ENCODE results near the gene KRTAP12-1. TPM values are rescaled to one million over a fixed set of nuclear protein-coding genes. Genes with fewer than 3 reads are reported as not detected.

The KRTAP12-1 gene
- total and polyA plus RNA-seq, 9 of the 15 experiments (the other 6 are each of a cell fraction or from before 2014, with no cell fraction given) = not detected

DNA sequence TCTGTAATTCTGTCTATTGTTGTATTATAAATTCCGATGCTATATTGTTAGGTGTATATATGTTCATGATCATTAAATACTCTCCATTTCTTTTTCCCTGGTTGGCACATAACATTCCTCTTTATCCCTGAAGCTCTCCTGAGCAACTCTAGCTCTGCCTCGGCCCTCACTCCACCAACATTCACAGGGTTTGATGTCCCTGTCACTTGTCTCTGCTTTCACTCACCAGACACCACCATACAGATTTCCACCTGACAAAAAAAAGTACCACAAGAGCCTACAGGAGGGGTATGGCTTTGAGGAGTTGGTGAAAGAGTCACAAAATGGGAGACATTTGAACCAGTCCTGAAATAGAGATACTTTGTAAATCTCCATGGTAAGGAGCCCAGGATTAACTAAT is 38.2 kb upstream of the KRTAP12-1 start:
- H3K4me2 ChIP-seq (ENCODE audit: insufficient read depth, low read length) = no peak overlapping the region
- H2AFZ ChIP-seq (ENCODE audit: low read depth, low read length) = no peak overlapping the region
- intact Hi-C loops (cut with micrococcal nuclease) (no loop called here), in situ Hi-C loops (cut with MboI) (no loop called here)
- peaks cover 0 to 10% of the 10 kb centered on the region in 2 experiments; a peak in 2 of 5 replicates for H3K4me1 ChIP-seq (replicated peaks in 1 of 2; ENCODE audit: control insufficient read depth in 2 of 2, insufficient read depth in 2 of 2, low read length in 2 of 2)
- H3K36me3 ChIP-seq (ENCODE audit: control insufficient read depth, insufficient read depth, low read length) = no peaks in the 10 kb centered on the region
- CTCF ChIA-PET (ENCODE audit: low intra/inter-chr PET ratio) = no interaction called here
- no TSS peak for BruUV-seq (replicated peaks)
- WGBS (ENCODE audit: insufficient coverage, low coverage, missing lambda C conversion rate) = 0% methylated on average over 2 of the region's 2 CpGs
- H4K20me1 ChIP-seq (replicated peaks; ENCODE audit: control insufficient read depth, insufficient read depth, low read length) = 0 out of 2 replicates have a peak, but pooled peaks cover 5% of the 10 kb centered on the region
- H3K27me3 ChIP-seq (ENCODE audit: control insufficient read depth in 2 of 2, insufficient read depth in 2 of 2, low read length in 2 of 2) = peaks cover 25 to 35% of the 10 kb centered on the region in 2 experiments; a peak in 4 of 5 replicates
- H3K4me3 ChIP-seq = no peak overlapping the region
- H3K79me2 ChIP-seq (ENCODE audit: control insufficient read depth, insufficient read depth, low read length) = no peaks in the 10 kb centered on the region
- ATAC-seq (no peak), FAIRE-seq (no peak), DNase-seq (ENCODE audit: extremely low read depth in 1 of 4, low spot score in 3 of 4) (no peak)
- no peak overlapping the region for H3K27ac ChIP-seq (ENCODE audit: extremely low read depth, low read depth, low read length)
- no peaks in the 10 kb centered on the region for H3K9me3 ChIP-seq (replicated peaks; ENCODE audit: control insufficient read depth, insufficient read depth, low read depth, low read length)
- TF ChIP-seq, protein P1, sequence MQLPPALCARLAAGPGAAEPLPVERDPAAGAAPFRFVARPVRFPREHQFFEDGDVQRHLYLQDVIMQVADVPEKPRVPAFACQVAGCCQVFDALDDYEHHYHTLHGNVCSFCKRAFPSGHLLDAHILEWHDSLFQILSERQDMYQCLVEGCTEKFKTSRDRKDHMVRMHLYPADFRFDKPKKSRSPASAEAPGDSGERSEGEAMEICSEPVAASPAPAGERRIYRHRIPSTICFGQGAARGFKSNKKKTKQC (CRISPR knock-in tag; IDR thresholded peaks at IDR 0.05) = no peak
- TF ChIP-seq ARID1B (IDR thresholded peaks at IDR 0.05) (no peak), CCAR2 (IDR thresholded peaks at IDR 0.05; ENCODE audit: low read depth, low read length) (no peak), FOSL1 (tag; conservative IDR thresholded peaks at IDR 0.05) (no peak), BCOR (IDR thresholded peaks at IDR 0.05) (no peak)
- TF ChIP-seq, protein P2, sequence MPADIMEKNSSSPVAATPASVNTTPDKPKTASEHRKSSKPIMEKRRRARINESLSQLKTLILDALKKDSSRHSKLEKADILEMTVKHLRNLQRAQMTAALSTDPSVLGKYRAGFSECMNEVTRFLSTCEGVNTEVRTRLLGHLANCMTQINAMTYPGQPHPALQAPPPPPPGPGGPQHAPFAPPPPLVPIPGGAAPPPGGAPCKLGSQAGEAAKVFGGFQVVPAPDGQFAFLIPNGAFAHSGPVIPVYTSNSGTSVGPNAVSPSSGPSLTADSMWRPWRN (IDR thresholded peaks at IDR 0.05; ENCODE audit: low read depth) = no peak
- POLR2A ChIA-PET = interaction anchor here (0.6 to 2.4 kb wide), 2 partner anchors 10 to 403 kb away, joined by 3 to 8 read pairs; no protein-coding TSS in a partner anchor
- no peaks in the 10 kb centered on the region for H3K9me1 ChIP-seq (ENCODE audit: control insufficient read depth, insufficient read depth, low read length)
- H3K9ac ChIP-seq (ENCODE audit: insufficient read depth in 1 of 2, low read depth in 2 of 2, low read length in 2 of 2) = no peak overlapping the region
